PC-9 (cell line): ENCODE results near the gene USP43.

Source experiments
- EZH2 ChIP-seq: fragments of 200-600 bp; sonication (generic); IDR thresholded peaks from 2 replicates; pipeline ENCODE4 v1.8.0; 2017; ENCODE audit warnings: antibody characterized with exemption, low read depth
- TF ChIP-seq, protein P1 (sequence below): fragments of 200-600 bp; sonication (generic); conservative IDR thresholded peaks from 2 replicates; pipeline ENCODE4 v1.6.1; 2017; ENCODE audit warnings: mixed run types, antibody characterized with exemption, mild to moderate bottlenecking, moderate library complexity

- TF ChIP-seq, protein P1, sequence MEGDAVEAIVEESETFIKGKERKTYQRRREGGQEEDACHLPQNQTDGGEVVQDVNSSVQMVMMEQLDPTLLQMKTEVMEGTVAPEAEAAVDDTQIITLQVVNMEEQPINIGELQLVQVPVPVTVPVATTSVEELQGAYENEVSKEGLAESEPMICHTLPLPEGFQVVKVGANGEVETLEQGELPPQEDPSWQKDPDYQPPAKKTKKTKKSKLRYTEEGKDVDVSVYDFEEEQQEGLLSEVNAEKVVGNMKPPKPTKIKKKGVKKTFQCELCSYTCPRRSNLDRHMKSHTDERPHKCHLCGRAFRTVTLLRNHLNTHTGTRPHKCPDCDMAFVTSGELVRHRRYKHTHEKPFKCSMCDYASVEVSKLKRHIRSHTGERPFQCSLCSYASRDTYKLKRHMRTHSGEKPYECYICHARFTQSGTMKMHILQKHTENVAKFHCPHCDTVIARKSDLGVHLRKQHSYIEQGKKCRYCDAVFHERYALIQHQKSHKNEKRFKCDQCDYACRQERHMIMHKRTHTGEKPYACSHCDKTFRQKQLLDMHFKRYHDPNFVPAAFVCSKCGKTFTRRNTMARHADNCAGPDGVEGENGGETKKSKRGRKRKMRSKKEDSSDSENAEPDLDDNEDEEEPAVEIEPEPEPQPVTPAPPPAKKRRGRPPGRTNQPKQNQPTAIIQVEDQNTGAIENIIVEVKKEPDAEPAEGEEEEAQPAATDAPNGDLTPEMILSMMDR: no peak
- TF ChIP-seq EZH2: no peak
Observed at GRCh38 chr17:9700136-9700535, 54.8 kb downstream of the USP43 start.
